ENCODE data around the gene COL6A1.

- TF ChIP-seq CTCF (conservative IDR thresholded peaks at IDR 0.05; ENCODE audit: low read depth, low read length), result no peak
- TF ChIP-seq MAFK (IDR thresholded peaks at IDR 0.05; ENCODE audit: low read depth, low read length), result no peak
- TF ChIP-seq RAD21 (IDR thresholded peaks at IDR 0.05; ENCODE audit: low read length), result no peak
- TF ChIP-seq POLR2A (IDR thresholded peaks at IDR 0.05; ENCODE audit: low read depth, low read length), result no peak
- TF ChIP-seq BHLHE40 (IDR thresholded peaks at IDR 0.05; ENCODE audit: low read depth, low read length), result no peak
- TF ChIP-seq RFX5 (IDR thresholded peaks at IDR 0.05; ENCODE audit: low read depth, low read length), result no peak
Observed at GRCh38 chr21:46045154-46045553, 63.6 kb downstream of the COL6A1 start.

All from IMR-90 (cell line).